GM18517 (cell line): ENCODE results near the gene KIZ.
"Not testable (repeated sequence)": the region's sequence is repeated elsewhere in the genome, so short reads cannot be mapped to it uniquely, and the experiment has no call there.

Experiments
- ATAC-seq: cut with Tn5 transposase; IDR thresholded peaks from one replicate; pipeline ENCODE4 v1.9.1; 2021; ENCODE audit warnings: mild to moderate bottlenecking, moderate library complexity; ENCODE audit not compliant: unreplicated experiment

Gene KIZ

GRCh38 chr20:21136015-21136732 lies 10.3 kb downstream of the KIZ start:
- no peak for ATAC-seq

DNA sequence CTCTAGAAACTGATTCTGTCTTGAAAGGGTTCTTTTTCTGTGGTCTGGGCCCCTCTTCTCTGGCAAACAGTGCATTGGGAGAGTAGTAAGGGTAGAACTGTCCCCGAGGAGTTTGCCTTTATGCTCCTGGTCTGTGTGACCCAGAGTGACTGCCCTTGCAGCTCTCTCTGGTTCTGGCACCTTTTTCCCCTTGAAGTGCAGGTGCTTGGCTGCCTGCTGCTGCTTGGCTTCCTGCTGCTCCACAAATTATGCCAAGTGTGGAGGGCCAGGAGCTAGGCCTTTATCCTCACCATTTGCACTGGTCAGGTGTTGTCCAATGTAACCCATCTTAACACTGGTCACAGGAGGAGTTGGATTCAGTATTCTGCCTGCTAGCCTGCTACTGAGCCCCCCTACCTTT lies 11.2 kb downstream of the KIZ start:
- no peak for ATAC-seq

DNA sequence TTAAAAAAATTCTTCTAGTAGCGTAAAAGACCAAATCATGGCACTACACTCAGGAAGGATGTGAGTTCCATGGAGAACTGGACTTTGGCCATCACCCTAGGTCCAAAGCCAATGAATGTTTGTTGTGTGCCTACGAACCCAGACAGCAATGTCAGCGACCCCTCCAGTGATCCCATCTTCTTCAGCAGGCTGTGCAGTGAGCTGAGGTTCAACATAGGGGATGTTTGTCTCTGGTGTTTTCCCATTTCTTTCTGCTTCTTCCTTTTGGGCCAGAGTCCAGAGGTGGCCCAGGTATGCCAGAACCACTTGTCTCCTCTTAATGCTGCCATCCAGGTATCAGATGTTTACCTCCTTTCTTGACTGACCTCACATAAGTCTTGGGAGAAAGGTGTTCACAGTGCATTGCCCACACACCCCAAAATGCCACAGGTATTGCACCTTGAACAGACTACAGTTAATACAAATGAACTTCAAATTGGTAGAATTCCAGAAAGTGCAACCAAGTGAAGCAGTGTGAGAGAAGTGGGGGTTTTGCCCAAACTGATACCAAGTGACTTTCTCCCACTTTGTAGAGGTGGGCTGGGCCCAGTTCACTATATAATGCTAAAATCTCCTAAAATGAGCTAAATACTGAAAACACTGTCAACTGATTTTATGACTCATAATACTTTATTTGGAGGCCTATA lies 14.1 kb downstream of the KIZ start:
- no peak for ATAC-seq

DNA sequence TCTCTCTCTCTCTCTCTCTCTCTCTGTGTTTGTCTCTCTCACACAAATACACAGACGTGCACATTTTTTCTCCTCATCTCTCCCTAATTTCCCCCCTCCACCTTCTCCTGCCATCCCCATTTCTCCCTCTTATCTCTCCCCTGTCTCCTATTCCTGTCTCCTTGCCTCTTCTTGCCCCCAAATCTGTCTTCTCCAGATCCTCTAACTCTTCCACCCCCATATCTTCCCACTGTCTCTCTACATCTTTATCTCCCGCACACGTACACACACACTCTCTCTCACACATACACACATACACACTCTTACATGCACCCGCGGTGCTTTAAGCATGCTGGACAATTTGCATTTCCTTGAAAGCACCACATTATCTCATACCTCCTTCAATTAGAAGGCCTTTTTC lies 15.9 kb downstream of the KIZ start:
- no peak for ATAC-seq

- no peak for ATAC-seq
Observed at GRCh38 chr20:21143194-21143890, 17.5 kb downstream of the KIZ start.

- ATAC-seq: no peak
Observed at GRCh38 chr20:21145424-21145823, 19.5 kb downstream of the KIZ start.

GRCh38 chr20:21146215-21146614 lies 20.3 kb downstream of the KIZ start:
- ATAC-seq: no peak

GRCh38 chr20:21147593-21147992 lies 21.7 kb downstream of the KIZ start:
- ATAC-seq: no peak

DNA sequence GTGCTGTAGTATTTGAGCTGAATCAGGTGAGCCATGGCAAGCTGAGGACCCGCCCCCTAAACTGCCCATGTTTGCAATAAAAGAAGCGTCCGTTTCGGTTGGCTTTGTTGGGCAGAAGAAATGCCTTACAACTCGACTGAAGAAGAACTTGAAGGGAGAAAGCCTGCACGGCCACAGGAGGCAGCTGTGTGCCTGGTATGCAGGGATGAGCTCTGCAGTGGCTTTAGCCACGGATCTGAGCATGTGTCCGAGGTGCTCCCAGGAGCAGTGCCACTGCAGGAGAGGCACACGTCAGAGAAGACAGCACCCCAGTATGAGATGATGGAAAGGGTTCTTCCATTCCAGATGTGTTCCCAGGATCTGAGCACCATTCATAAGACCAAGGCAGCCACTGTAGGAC lies 23.5 kb downstream of the KIZ start:
- no peak for ATAC-seq

GRCh38 chr20:21151791-21152190 lies 25.9 kb downstream of the KIZ start:
- ATAC-seq: no peak

DNA sequence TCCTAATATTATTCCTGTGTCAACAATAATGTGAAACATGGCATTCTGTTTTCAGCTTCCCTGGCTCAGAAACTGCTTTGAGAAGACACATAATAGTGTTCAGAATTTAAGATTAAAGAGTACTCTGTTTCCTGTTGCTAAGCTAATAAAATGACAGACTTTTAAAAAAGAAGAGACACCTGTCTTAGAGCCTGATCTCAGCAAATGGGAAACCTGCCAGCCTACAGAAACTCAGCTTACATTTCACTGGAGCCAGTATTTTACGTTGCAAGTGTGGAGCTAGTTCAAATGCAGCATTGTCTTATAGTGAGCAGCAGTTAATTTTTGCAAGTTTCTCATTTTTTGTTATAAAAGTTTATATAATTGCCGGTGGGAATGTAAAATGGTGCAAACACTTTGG lies 28.8 kb downstream of the KIZ start:
- no peak for ATAC-seq

GRCh38 chr20:21155268-21155667 lies 29.4 kb downstream of the KIZ start:
- ATAC-seq: no peak

DNA sequence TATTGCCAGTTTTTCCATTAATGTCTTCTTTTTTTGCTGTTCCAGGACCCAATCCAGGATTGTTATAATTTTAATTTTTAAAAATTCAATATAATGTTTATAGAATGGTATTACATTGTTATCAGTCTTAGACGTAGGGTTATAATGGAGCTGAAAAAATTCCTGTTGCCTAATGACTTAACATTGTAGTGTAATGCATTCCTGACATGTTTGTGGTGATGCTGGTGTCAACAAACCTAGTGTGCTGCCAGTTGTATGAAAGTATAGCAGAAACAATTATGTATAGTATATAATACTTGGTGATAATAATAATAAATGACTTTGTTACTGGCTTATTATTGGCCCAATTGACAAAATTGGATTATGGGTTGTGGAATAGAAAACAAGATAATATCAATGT lies 30.4 kb downstream of the KIZ start:
- ATAC-seq: no peak

GRCh38 chr20:21157006-21157405 lies 31.1 kb downstream of the KIZ start:
- no peak for ATAC-seq

DNA sequence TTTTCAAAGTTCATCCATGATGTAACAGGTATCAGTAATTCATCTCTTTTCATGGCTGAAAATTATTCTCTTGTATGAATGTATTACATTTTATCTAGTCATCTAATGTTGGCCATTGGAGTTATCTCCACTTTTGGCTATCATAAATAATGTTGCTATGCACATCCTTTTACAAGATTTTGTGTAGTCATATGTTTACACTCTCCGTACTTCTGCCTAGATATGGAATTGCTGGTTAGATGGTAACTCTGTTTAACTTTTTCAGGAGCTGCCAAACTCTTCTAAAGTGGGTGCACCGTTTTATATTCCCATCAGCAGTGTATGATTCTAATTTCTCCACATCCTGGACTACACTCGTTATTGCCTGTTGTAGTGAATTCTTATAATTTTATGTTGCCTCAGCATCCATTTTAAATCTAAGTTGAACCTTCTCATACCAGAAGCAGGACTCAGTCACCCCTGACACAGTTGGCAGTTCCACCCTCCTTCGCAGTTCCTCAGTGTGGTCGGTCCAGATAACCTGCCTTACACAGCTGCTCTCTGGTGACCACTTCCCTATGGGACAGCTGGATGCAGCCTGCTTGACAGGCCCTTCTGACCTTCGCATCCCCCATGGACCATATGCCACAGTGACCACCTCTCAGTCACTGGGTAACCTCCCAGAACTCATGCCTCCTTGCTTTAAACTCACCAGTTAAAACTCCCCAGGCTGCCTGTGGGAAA lies 33.9 kb downstream of the KIZ start:
- ATAC-seq: no peak

GRCh38 chr20:21161926-21162325 lies 36.0 kb downstream of the KIZ start:
- no peak for ATAC-seq

DNA sequence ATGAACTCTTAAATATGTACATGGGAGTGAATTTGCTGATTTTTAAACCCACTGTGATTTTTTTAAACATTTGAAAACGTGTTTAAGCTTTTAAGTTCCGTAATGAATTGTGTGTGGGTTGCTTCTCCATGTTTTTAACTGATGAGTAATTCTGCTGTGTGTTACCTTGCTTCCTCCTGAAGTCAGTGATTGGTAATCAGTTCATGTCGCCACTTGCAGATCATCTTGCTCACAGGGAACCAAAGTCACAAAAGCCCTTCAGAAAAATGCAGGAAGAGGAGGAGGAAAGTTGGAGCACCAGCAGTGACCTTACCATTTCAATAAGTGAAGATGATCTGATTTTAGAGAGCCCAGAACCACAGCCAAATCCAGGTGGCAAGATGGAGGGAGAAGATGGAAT lies 36.7 kb downstream of the KIZ start:
- no peak for ATAC-seq

DNA sequence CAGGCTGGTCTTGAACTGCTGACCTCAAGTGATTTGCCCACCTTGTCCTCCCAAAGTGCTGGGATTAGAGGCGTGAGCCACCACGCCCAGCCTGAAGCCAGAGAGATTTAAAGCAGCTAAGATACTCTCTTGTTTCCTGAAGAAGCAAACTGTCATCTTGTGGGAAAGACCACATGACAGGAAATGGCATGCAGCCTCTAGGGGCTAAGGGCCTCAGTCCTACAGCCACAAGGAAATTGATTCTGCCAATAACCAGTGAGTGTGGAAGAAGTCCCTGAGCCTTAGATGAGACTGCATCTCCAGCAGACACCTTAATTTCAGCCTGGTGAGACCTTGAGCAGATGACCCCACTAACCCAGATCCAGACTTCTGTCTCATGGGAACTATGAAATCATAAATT lies 40.9 kb downstream of the KIZ start:
- no peak for ATAC-seq

DNA sequence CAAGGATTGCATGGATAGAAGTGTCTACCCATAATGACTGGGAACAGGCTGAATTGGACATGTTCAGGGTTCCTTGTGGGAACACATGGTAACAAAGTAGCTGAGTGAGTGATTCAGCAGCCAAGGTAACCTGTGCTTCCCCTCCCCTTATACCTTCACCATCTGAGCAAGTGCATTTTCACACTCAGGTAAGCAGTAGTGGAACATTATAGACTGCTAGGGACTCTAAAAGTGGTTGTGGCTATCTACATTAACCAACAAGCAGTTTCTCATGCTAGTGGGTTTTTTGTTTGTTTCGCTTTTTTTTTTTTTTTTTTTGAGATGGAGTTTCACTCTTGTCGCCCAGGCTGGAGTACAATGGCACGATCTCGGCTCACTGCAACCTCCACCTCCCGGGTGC lies 41.4 kb downstream of the KIZ start:
- no peak for ATAC-seq

- ATAC-seq: not testable (repeated sequence)
Observed at GRCh38 chr20:21168061-21168460, 42.2 kb downstream of the KIZ start.

DNA sequence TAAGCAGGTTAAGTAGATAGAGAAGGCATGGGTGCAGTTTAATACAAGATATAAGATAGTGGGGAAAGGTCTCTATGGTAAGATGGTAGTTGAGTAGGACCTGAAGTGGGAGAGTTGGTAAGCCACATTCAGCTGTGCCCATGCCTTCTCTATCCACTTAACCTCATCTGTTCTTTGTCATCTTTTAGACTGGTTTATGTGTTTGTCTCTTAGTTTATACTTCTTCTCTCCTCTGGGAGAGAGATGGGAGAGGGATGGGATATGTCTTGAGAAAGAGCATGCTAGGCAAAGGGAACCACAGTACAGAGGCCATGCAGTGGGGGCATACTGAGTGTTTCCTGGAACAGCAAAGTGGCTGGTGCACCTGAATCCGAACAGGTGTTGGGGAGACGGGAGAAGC lies 46.7 kb downstream of the KIZ start:
- no peak for ATAC-seq

DNA sequence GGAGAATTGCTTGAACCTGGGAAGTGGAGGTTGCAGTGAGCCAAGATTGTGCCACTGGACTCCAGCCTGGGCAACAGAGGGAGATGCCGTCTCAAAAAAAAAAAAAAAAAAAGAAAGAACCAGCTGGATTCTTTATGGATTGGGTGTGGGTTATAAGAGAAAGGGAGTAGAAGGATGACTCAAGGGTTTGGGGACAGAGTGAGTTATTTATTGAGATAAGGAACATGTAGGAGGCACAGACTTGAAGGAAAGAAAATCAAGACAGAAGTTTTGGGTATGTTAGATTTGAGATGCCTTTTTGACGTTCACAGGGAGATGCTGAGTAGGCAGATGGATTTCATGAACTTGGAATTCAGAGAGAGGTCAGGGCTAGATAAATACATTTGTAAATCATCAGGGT lies 47.6 kb downstream of the KIZ start:
- no peak for ATAC-seq
